ENCODE measurements around the gene GRIN3A. TPM values are rescaled to one million over a fixed set of nuclear protein-coding genes. Genes with fewer than 3 reads are reported as not detected.

GRIN3A gene
- not detected in 5 replicates for total RNA-seq (2022; extraction: Qiagen RNA extraction; ENCODE audit: low read depth)

GRCh38 chr9:101738566-101739183 is at the start of gene GRIN3A:
TSS of gene GRIN3A (minus strand) at chr9:101738647. CDS start at chr9:101737979, 668 bp downstream.

GRCh38 chr9:101594796-101595195 is 143.7 kb downstream of the GRIN3A start, which contains the start of gene PPP3R2:
TSS of gene PPP3R2 (minus strand) at chr9:101594969. CDS start at chr9:101594921, 48 bp downstream.

GRCh38 chr9:101533334-101534204 is 204.9 kb downstream of the GRIN3A start, which contains the start of gene RNF20:
TSS of gene RNF20 (plus strand) at chr9:101533853. CDS start at chr9:101535424, 1,571 bp downstream.

Other genes starting within 250 kb of the GRIN3A start
- 20.8 to 22.9 TPM (median 21.2 TPM) in 5 replicates for gene RNF20, start 204.8 kb downstream of the GRIN3A start, total RNA-seq (2022; extraction: Qiagen RNA extraction; ENCODE audit: low read depth)
- not detected in 5 replicates for gene PPP3R2, start 143.7 kb downstream of the GRIN3A start, total RNA-seq (2022; extraction: Qiagen RNA extraction; ENCODE audit: low read depth)

All from A549 treated with GW870086 at 1 μM for 4 hours (cell line).